RWPE2 (cell line): ENCODE data around the gene DCLRE1C.

Experiments
- ATAC-seq: fragments of 200-7000 bp; cut with Tn5 transposase; 3 replicates; pipeline ENCODE4 v1.9.1; 2021; ENCODE audit warnings: low read depth
- DNase-seq: peaks from one replicate; pipeline ENCODE4 v3.0.0-alpha.2; 2020; ENCODE audit warnings: low spot score
- H3K27ac ChIP-seq: fragments of 450-650 bp; 2 replicates; pipeline ENCODE4 v1.5.1; 2017; ENCODE audit warnings: mild to moderate bottlenecking; ENCODE audit not compliant: poor library complexity, severe bottlenecking
- H3K27me3 ChIP-seq: fragments of 250-450 bp; sonication (Bioruptor Pico); 2 replicates; pipeline ENCODE4 v1.5.1; 2021; ENCODE audit warnings: mild to moderate bottlenecking, moderate library complexity; ENCODE audit not compliant: insufficient read depth, poor library complexity, severe bottlenecking
- H3K36me3 ChIP-seq: fragments of 250-450 bp; sonication (Bioruptor Pico); 2 replicates; pipeline ENCODE4 v1.5.1; 2020; ENCODE audit warnings: low read depth, mild to moderate bottlenecking, moderate library complexity
- H3K4me1 ChIP-seq: fragments of 250-450 bp; sonication (Bioruptor Pico); 2 replicates; pipeline ENCODE4 v1.5.1; 2021; ENCODE audit warnings: mild to moderate bottlenecking, moderate library complexity; ENCODE audit not compliant: insufficient read depth, poor library complexity, severe bottlenecking
- H3K4me3 ChIP-seq: fragments of 250-450 bp; sonication (Bioruptor Pico); 2 replicates; pipeline ENCODE4 v1.5.1; 2021; ENCODE audit warnings: mild to moderate bottlenecking, moderate library complexity; ENCODE audit not compliant: severe bottlenecking
- H3K9me3 ChIP-seq: fragments of 250-450 bp; sonication (Bioruptor Pico); 2 replicates; pipeline ENCODE4 v1.5.1; 2021; ENCODE audit warnings: mild to moderate bottlenecking, moderate library complexity; ENCODE audit not compliant: severe bottlenecking
- CTCF ChIP-seq: fragments of 450-650 bp; IDR thresholded peaks from one replicate; pipeline ENCODE4 v1.5.1; 2017; ENCODE audit warnings: mild to moderate bottlenecking, moderate library complexity; ENCODE audit not compliant: poor library complexity, severe bottlenecking

DCLRE1C gene

GRCh38 chr10:14924013-14924412, 29.9 kb downstream of the DCLRE1C start:
- Histone ChIP-seq H3K9me3 (no peaks in the 10 kb centered on the region), H3K4me1 (no peaks in the 10 kb centered on the region), H3K27me3 (no peaks in the 10 kb centered on the region), H3K4me3 (no peak overlapping the region), H3K27ac (no peak overlapping the region), H3K36me3 (peaks cover 92% of the 10 kb centered on the region)
- DNase-seq (no peak), ATAC-seq (no peak)
- no peak for TF ChIP-seq CTCF

GRCh38 chr10:14918964-14919363, 34.9 kb downstream of the DCLRE1C start:
- Histone ChIP-seq H3K9me3 (peaks cover 7% of the 10 kb centered on the region), H3K4me3 (no peak overlapping the region), H3K36me3 (peaks cover 95% of the 10 kb centered on the region), H3K4me1 (no peaks in the 10 kb centered on the region), H3K27me3 (no peaks in the 10 kb centered on the region), H3K27ac (no peak overlapping the region)
- ATAC-seq (no peak), DNase-seq (no peak)
- TF ChIP-seq CTCF, result no peak

- H3K4me1 ChIP-seq, result no peaks in the 10 kb centered on the region
- H3K36me3 ChIP-seq, result peaks cover 95% of the 10 kb centered on the region
- H3K4me3 ChIP-seq, result no peak overlapping the region
- DNase-seq, result no peak
- no peak for ATAC-seq
- no peak for TF ChIP-seq CTCF
- no peak overlapping the region for H3K27ac ChIP-seq
- H3K27me3 ChIP-seq, result no peaks in the 10 kb centered on the region
- H3K9me3 ChIP-seq, result peaks cover 7% of the 10 kb centered on the region
These were observed 36.1 kb downstream of the DCLRE1C start for GRCh38 chr10:14917827-14918226.

GRCh38 chr10:14916600-14916999, 37.3 kb downstream of the DCLRE1C start:
- H3K27ac ChIP-seq, result no peak overlapping the region
- no peak overlapping the region for H3K4me3 ChIP-seq
- DNase-seq (no peak), ATAC-seq (no peak)
- H3K36me3 ChIP-seq, result peaks cover 92% of the 10 kb centered on the region
- peaks cover 7% of the 10 kb centered on the region for H3K9me3 ChIP-seq
- H3K4me1 ChIP-seq, result no peaks in the 10 kb centered on the region
- H3K27me3 ChIP-seq, result no peaks in the 10 kb centered on the region
- TF ChIP-seq CTCF, result no peak

GRCh38 chr10:14911801-14912200, 42.1 kb downstream of the DCLRE1C start:
- Histone ChIP-seq H3K4me1 (no peaks in the 10 kb centered on the region), H3K27ac (no peak overlapping the region), H3K36me3 (peaks cover 96% of the 10 kb centered on the region), H3K27me3 (no peaks in the 10 kb centered on the region), H3K4me3 (no peak overlapping the region), H3K9me3 (peaks cover 7% of the 10 kb centered on the region)
- no peak for ATAC-seq
- no peak for TF ChIP-seq CTCF
- no peak for DNase-seq
